Central memory CD8-positive, alpha-beta T cell (primary cell): ENCODE results near the gene CDH12.

Experiments
- ATAC-seq: fragments of 150-1000 bp; cut with Tn5 transposase; replicated peaks from 2 replicates; pipeline ENCODE4 v1.10.0; 2022; ENCODE audit warnings: mild to moderate bottlenecking, moderate FRiP score, moderate number of reproducible peaks; ENCODE audit not compliant: poor library complexity, severe bottlenecking; ENCODE audit errors: extremely low read depth
- DNase-seq, 2 donors: peaks; one replicate each; pipeline ENCODE4 v3.0.0; 2021; ENCODE audit warnings: low spot score in 2 of 2
- H3K27ac Mint-ChIP-seq: one replicate; pipeline ENCODE4 v1.8.0; 2022; ENCODE audit warnings: low read depth, mild to moderate bottlenecking, moderate library complexity, mixed read lengths
- H3K27me3 Mint-ChIP-seq: one replicate; pipeline ENCODE4 v1.8.0; 2022; ENCODE audit warnings: mixed read lengths
- H3K36me3 Mint-ChIP-seq: one replicate; pipeline ENCODE4 v1.8.0; 2022; ENCODE audit warnings: mild to moderate bottlenecking, moderate library complexity, mixed read lengths; ENCODE audit not compliant: insufficient read depth
- H3K4me1 Mint-ChIP-seq: one replicate; pipeline ENCODE4 v1.8.0; 2022; ENCODE audit warnings: mixed read lengths
- H3K4me3 Mint-ChIP-seq: one replicate; pipeline ENCODE4 v1.8.0; 2022; ENCODE audit warnings: mild to moderate bottlenecking, moderate library complexity, mixed read lengths
- H3K9me3 Mint-ChIP-seq: one replicate; pipeline ENCODE4 v1.8.0; 2022; ENCODE audit warnings: mixed read lengths

The CDH12 gene

GRCh38 chr5:22683050-22683449 lies 170.1 kb downstream of the CDH12 start:
- Mint-ChIP-seq H3K9me3 (peaks cover 5% of the 10 kb centered on the region), H3K36me3 (no peaks in the 10 kb centered on the region), H3K27ac (no peak overlapping the region), H3K4me3 (no peak overlapping the region), H3K4me1 (no peaks in the 10 kb centered on the region), H3K27me3 (no peaks in the 10 kb centered on the region)
- ATAC-seq = no peak
- no peak for DNase-seq

GRCh38 chr5:22678886-22679285 lies 174.3 kb downstream of the CDH12 start:
- ATAC-seq = no peak
- Mint-ChIP-seq H3K9me3 (peaks cover 12% of the 10 kb centered on the region), H3K4me3 (no peak overlapping the region), H3K27ac (no peak overlapping the region), H3K36me3 (no peaks in the 10 kb centered on the region), H3K27me3 (no peaks in the 10 kb centered on the region), H3K4me1 (no peaks in the 10 kb centered on the region)
- DNase-seq = no peak

GRCh38 chr5:22673131-22673530 lies 180.0 kb downstream of the CDH12 start:
- DNase-seq (no peak), ATAC-seq (no peak)
- Mint-ChIP-seq H3K9me3 (peaks cover 23% of the 10 kb centered on the region), H3K4me1 (no peaks in the 10 kb centered on the region), H3K4me3 (no peak overlapping the region), H3K27ac (no peak overlapping the region), H3K27me3 (no peaks in the 10 kb centered on the region), H3K36me3 (no peaks in the 10 kb centered on the region)

- no peak overlapping the region for H3K27ac Mint-ChIP-seq
- peaks cover 21% of the 10 kb centered on the region for H3K9me3 Mint-ChIP-seq
- no peaks in the 10 kb centered on the region for H3K4me1 Mint-ChIP-seq
- no peaks in the 10 kb centered on the region for H3K36me3 Mint-ChIP-seq
- DNase-seq = no peak
- no peak overlapping the region for H3K4me3 Mint-ChIP-seq
- no peaks in the 10 kb centered on the region for H3K27me3 Mint-ChIP-seq
- ATAC-seq = no peak
Measured at GRCh38 chr5:22669345-22669744, 183.8 kb downstream of the CDH12 start.

GRCh38 chr5:22665801-22666200 lies 187.3 kb downstream of the CDH12 start:
- no peak for DNase-seq
- Mint-ChIP-seq H3K27me3 (no peaks in the 10 kb centered on the region), H3K36me3 (no peaks in the 10 kb centered on the region), H3K4me1 (no peaks in the 10 kb centered on the region), H3K9me3 (peaks cover 12% of the 10 kb centered on the region), H3K27ac (no peak overlapping the region), H3K4me3 (no peak overlapping the region)
- ATAC-seq = no peak

- DNase-seq (no peak), ATAC-seq (no peak)
- Mint-ChIP-seq H3K27me3 (no peaks in the 10 kb centered on the region), H3K4me3 (no peak overlapping the region), H3K4me1 (no peaks in the 10 kb centered on the region), H3K27ac (no peak overlapping the region), H3K9me3 (peaks cover 6% of the 10 kb centered on the region), H3K36me3 (no peaks in the 10 kb centered on the region)
Measured at GRCh38 chr5:22663134-22663533, 190.0 kb downstream of the CDH12 start.

GRCh38 chr5:22662391-22662790 lies 190.8 kb downstream of the CDH12 start:
- Mint-ChIP-seq H3K27ac (no peak overlapping the region), H3K9me3 (peaks cover 6% of the 10 kb centered on the region), H3K27me3 (no peaks in the 10 kb centered on the region), H3K4me1 (no peaks in the 10 kb centered on the region), H3K4me3 (no peak overlapping the region), H3K36me3 (no peaks in the 10 kb centered on the region)
- no peak for DNase-seq
- no peak for ATAC-seq

- no peak overlapping the region for H3K27ac Mint-ChIP-seq
- DNase-seq = no peak
- no peaks in the 10 kb centered on the region for H3K36me3 Mint-ChIP-seq
- H3K9me3 Mint-ChIP-seq = peaks cover 28% of the 10 kb centered on the region
- H3K4me3 Mint-ChIP-seq = no peak overlapping the region
- no peak for ATAC-seq
- no peaks in the 10 kb centered on the region for H3K27me3 Mint-ChIP-seq
- H3K4me1 Mint-ChIP-seq = no peaks in the 10 kb centered on the region
Measured at GRCh38 chr5:22651355-22651754, 201.8 kb downstream of the CDH12 start.

- ATAC-seq (no peak), DNase-seq (no peak)
- H3K4me1 Mint-ChIP-seq = no peaks in the 10 kb centered on the region
- H3K36me3 Mint-ChIP-seq = no peaks in the 10 kb centered on the region
- H3K27me3 Mint-ChIP-seq = no peaks in the 10 kb centered on the region
- H3K27ac Mint-ChIP-seq = no peak overlapping the region
- no peak overlapping the region for H3K4me3 Mint-ChIP-seq
- H3K9me3 Mint-ChIP-seq = peaks cover 28% of the 10 kb centered on the region
Measured at GRCh38 chr5:22650511-22650910, 202.6 kb downstream of the CDH12 start.

- no peaks in the 10 kb centered on the region for H3K36me3 Mint-ChIP-seq
- no peak overlapping the region for H3K27ac Mint-ChIP-seq
- no peaks in the 10 kb centered on the region for H3K4me1 Mint-ChIP-seq
- no peaks in the 10 kb centered on the region for H3K27me3 Mint-ChIP-seq
- ATAC-seq = no peak
- DNase-seq = no peak
- H3K4me3 Mint-ChIP-seq = no peak overlapping the region
- peaks cover 20% of the 10 kb centered on the region for H3K9me3 Mint-ChIP-seq
Measured at GRCh38 chr5:22649074-22649473, 204.1 kb downstream of the CDH12 start.

- DNase-seq = no peak
Measured at GRCh38 chr5:22644859-22645258, 208.3 kb downstream of the CDH12 start.

GRCh38 chr5:22643356-22643755 lies 209.8 kb downstream of the CDH12 start:
- no peak for ATAC-seq
- Mint-ChIP-seq H3K27me3 (no peaks in the 10 kb centered on the region), H3K4me3 (no peak overlapping the region)

More at GRCh38 chr5:22644859-22645258, 208.3 kb downstream of the CDH12 start:
- H3K9me3 Mint-ChIP-seq = peaks cover 14% of the 10 kb centered on the region
- no peak overlapping the region for H3K27ac Mint-ChIP-seq
- no peaks in the 10 kb centered on the region for H3K4me1 Mint-ChIP-seq
- H3K36me3 Mint-ChIP-seq = no peaks in the 10 kb centered on the region
- ATAC-seq = no peak
- no peaks in the 10 kb centered on the region for H3K27me3 Mint-ChIP-seq
- H3K4me3 Mint-ChIP-seq = no peak overlapping the region

GRCh38 chr5:22631683-22632082 lies 221.5 kb downstream of the CDH12 start:
- Mint-ChIP-seq H3K27me3 (no peaks in the 10 kb centered on the region), H3K4me3 (no peak overlapping the region), H3K36me3 (no peaks in the 10 kb centered on the region), H3K9me3 (peaks cover 18% of the 10 kb centered on the region), H3K27ac (no peak overlapping the region), H3K4me1 (no peaks in the 10 kb centered on the region)
- ATAC-seq = no peak
- no peak for DNase-seq

More at GRCh38 chr5:22643356-22643755, 209.8 kb downstream of the CDH12 start:
- no peak for DNase-seq
- Mint-ChIP-seq H3K4me1 (no peaks in the 10 kb centered on the region), H3K36me3 (no peaks in the 10 kb centered on the region), H3K27ac (no peak overlapping the region), H3K9me3 (peaks cover 14% of the 10 kb centered on the region)

GRCh38 chr5:22627029-22627428 lies 226.1 kb downstream of the CDH12 start:
- DNase-seq = no peak
- Mint-ChIP-seq H3K4me3 (no peak overlapping the region), H3K36me3 (no peaks in the 10 kb centered on the region), H3K4me1 (no peaks in the 10 kb centered on the region), H3K9me3 (peaks cover 23% of the 10 kb centered on the region), H3K27ac (no peak overlapping the region), H3K27me3 (no peaks in the 10 kb centered on the region)
- ATAC-seq = no peak
